HG03571 (cell line): ENCODE measurements around the gene EXOC4.
"Not testable (repeated sequence)": the region's sequence is repeated elsewhere in the genome, so short reads cannot be mapped to it uniquely, and the experiment has no call there.

Experiments used
- ATAC-seq: cut with Tn5 transposase; IDR thresholded peaks from one replicate; pipeline ENCODE4 v1.9.1; 2021; ENCODE audit not compliant: unreplicated experiment

Gene EXOC4

DNA sequence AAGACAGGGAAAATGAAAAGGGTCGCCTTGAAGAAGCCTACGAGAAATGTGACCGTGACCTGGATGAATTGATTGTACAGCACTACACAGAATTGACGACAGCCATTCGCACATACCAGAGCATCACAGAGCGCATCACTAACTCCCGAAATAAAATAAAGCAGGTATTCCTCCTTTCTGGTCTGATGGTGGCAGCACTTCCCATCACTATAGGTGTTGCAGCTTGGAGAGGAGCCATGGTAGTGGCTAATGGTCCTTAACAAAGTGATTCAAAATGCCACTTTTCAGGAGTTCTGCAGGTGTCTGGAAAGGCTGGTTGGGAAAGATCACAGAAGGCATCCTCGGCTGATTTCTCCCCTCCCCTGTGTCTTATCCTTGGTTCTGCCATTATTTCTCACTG is 22.1 kb downstream of the EXOC4 start:
- no peak for ATAC-seq

DNA sequence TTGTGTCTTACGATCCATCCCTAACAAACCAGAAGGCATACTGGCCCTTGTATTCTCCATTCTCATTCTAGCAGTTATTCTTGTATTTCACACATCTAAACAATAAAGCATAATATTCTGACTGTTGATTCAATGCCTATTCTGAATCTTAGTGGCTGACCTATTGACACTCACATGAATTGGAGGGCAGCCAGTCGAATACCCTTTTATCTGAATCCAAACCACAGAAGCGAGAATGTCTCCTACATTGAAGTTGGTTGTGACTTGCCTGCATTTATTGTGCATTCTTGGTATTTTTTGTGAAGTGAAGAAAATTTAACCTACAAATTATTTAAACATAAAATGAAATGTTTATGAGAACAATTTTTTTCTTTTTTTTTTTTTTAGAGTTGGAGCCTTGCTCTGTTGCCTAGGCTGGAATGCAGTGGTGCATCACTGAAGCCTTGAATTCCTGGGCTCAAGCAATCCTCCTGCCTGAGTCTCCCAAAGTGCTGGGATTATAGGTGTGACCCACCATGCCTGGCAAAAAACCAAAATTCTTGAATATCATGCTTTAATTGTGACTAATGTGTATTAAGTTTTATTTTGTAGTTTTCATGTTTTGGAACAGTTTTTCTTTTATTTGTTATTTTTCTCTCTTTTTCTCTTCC is 22.7 kb downstream of the EXOC4 start:
- no peak for ATAC-seq

DNA sequence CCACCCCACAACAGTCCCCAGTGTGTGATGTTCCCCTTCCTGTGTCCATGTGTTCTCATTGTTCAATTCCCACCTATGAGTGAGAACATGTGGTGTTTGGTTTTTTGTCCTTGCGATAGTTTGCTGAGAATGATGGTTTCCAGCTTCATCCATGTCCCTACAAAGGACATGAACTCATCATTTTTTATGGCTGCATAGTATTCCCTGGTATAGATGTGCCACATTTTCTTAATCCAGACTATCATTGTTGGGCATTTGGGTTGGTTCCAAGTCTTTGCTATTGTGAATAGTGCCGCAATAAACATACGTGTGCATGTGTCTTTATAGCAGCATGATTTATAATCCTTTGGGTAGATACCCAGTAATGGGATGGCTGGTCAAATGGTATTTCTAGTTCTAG is 26.1 kb downstream of the EXOC4 start:
- not testable (repeated sequence) for ATAC-seq

DNA sequence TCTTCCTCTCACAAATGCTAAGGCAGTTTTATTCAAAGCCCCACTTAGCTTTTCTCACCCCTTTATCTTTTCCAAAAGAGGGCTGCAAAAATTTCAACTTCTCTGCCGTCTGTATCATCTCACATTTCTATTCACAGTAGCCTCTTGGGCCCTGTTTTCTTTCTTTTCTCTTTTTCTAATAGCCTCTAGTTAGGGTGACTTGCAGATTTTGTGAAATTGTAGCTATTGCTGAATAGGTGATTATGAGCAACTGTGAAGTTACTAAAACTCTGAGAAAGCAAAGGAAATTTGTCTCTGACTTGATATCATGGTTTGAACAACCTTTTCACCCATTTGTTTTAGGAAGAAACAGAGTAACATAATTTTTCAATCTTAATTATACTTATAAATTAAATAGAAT is 29.2 kb downstream of the EXOC4 start:
- no peak for ATAC-seq

DNA sequence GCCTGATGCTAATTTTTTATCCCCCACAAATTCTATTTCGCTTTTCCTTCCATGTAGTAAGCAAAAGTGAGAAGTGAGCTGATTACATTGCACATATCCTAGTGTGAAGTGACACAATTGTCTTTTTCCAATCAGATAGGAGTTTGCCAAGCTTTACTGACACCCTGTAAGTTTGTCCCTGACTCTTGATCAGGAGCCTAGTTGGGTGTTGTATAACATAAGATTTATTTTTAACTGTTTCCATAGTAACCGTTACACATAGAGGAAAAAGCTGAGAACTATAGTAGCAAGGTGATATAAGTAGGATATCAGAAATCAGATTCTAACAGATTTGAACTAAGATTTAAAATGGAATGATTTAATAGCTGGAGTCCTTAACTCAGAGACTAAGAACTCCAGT is 31.2 kb downstream of the EXOC4 start:
- no peak for ATAC-seq

DNA sequence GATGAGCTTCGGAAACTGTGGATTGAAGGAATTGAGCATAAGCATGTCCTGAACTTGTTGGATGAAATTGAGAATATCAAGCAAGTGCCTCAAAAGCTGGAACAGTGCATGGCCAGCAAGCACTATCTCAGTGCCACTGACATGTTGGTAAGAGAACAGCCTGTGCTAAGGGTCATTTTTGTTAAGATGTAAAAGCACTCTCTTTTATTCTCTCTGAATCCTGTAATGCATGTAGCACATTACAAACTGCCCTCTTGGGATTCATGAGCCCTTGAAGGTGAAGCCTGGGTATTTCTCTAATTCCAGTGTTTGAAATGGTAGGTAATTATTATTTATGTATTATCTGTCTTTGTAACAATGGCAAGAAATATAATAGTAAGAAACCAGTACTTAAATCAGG is 36.1 kb downstream of the EXOC4 start:
- ATAC-seq, result no peak

DNA sequence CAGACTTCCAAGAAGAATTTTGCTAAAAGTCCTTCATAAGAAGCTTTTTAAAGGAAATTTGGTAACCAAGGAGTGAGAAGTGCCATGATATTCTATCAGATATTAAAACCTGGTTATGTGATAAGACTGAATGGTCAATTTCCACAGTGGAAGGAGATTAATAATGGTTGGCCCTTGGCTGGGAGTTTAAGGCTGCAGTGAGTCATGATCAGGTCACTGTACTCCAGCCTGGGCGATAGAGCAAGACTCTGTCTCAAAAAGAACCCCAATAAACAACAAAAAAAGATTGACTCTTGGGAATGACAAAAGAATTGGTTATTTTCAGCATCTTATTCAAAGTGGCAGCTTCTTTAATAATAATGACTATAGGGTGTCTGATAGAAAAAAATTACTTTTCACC is 37.2 kb downstream of the EXOC4 start:
- ATAC-seq, result no peak

DNA sequence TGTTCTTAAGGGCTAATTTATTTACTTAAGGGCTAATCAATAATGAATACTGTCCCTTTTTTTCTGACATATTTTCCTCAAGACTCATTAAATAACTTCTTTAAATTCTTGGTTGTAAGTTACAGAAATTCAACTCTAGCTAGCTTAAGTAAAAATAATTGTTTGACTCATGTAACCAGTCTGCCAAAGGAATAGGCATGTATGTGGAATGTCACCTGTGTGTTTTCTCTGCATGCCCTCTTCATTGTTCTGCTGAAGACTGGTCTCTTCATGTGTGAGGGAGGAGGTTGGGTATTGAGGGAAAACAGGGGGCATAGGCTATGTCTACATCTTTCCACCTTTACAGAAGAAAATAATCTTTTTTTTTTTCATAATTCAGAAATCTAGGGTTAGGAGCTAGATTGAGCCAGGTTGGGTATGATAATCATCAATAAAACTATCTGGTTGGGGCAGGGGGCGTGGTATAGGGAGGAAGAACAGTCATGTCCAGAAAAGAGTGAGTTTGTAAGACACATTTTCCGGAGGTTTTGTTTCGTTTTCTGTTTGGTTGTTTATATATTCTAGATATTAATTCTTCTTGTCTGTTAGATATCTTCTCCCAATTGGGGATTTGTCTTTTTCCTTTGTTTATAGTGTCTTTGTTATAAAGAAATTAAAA is 37.9 kb downstream of the EXOC4 start:
- ATAC-seq, result no peak

DNA sequence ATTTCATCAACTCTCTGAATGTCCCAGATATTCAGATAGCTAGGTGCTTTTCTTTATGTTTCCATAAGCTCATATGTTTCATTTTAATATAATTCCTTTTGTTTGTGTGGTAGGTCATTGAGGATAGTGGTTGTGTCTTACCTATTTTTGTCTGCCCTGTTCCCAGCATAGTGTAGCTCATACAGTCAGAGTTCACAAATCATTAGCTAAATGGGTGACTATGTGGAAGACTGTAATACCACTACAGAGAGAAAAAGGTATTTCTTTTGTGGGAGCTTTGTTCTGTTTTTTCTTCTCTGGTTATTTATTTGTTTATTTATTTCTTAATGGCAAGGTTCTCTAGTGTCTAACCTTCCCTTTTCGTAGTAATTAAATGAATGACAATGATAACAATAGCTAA is 39.8 kb downstream of the EXOC4 start:
- no peak for ATAC-seq

DNA sequence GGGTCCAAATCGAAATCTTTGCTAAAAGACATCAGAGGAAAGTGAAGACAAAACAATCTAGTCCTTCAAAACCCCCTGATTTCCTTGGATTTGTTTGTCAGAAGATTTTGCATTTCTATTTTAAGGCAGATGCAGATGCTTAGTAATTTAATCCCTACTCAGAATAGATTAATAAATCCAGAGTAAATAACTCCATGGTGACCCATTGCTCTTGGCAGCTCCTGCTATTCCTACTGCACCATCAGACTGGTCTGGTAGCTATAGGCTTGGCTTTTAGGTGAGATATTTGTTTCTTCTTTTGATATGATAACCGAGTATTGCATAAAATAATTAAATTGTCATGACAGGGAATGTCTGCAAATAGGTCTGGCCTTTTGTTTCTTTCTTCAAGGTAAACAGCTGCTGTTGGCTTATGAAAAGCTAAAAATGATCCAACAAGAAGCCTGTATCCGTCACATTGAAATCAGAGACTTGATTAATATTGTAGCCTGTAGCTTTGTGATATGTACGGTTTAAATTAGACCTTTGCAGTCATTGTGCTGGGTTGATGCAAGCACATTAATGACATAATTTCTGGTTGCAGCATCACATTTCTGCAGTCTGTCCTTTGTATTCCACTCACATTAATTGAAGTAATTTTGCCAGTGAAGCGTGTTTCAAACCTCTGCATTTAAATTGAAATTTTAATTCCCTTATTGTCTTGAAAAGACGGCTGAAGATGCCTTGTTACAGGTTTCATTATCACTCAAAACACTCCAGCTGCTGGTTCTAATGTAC is 40.7 kb downstream of the EXOC4 start:
- no peak for ATAC-seq

DNA sequence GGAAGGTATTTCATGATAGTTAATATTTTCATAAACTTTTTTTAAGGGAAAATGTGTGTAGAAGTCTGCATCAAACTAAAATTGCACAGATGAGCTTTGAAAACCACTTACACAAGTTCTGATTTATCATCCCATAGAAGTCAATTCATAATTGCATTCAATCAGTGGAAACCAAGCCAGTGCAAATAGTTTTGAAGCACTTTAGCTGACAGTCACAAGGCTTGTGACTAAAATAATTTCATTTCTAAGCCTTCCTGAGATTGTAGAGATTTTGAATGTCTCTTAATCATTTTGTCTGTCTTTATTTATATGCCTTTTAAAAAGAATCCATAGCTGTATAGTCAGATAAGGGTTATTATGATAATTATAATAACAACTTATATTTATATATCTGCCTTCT is 41.4 kb downstream of the EXOC4 start:
- ATAC-seq, result no peak

DNA sequence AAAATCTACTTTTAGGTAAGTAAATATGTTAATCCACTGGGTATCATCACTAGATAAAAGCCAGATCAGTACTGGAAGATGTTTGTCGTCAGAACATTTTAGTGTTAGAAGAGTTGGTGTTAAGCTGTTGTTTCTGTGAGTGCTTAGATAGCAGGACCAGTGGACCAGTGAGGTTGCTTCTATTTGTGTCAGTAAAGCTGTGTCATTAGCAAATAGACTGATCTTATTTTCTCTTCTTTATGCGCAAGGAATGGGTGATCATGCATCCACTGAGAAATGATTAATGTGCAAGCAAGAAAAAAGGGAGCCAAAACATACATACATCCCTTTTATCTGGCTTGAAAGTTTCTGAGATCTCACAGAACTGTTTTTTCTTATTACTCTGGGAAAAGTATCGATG is 42.6 kb downstream of the EXOC4 start:
- no peak for ATAC-seq

DNA sequence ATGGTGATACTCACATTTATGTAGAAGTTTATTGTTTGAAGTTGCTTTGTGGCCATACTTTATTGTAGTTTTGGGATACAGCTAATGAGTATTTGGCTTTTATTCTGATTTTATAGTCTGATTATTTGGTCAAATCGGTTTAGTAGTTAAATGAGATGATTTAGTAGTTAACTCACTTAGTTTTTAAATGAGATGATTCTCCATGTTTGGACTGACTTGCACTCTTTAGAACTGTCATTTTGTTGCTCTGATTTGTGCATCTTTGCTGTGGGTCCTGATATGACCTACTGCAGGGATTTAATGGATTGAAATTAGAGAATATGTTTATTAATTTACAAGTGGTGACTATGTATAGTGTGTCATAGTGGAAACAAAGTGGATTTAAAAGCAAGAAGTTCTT is 44.2 kb downstream of the EXOC4 start:
- no peak for ATAC-seq

DNA sequence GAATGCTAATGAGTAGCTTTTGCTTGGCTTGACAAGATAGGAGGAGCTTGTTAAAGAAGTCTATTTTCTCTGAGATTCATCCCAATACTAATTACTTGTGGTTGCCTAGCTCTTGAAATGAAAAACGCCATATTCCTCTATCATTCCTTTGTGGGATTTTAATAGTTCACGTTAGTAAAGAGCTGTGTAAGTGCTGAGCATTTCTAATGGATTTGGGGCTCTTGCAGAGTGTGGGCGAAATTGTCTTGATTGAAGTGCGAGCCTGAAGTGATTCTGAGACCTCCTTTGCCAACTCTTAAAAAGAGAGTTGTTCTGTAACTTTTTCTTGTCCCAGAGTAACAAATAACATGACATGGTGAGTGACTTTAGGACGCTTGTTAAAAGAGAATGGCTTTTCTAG is 45.2 kb downstream of the EXOC4 start:
- no peak for ATAC-seq

DNA sequence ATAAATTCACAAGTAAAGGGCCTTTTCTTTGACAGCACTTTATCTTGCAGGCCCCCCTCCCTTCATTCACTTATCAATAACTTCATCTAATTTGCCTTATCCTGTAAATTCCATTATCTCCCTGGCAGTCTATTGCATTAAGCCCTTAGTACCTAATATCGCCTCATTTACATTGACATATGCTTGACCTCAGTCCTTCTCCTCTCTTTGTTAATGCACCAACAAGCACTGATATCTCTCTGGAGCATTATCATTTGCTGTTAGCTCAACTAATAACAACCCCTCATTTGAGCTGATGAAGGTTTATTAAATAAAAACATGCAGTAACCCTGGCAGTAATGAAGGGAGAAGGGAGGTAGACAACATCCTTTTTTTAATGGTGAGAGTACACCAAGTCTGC is 46.8 kb downstream of the EXOC4 start:
- ATAC-seq, result no peak

DNA sequence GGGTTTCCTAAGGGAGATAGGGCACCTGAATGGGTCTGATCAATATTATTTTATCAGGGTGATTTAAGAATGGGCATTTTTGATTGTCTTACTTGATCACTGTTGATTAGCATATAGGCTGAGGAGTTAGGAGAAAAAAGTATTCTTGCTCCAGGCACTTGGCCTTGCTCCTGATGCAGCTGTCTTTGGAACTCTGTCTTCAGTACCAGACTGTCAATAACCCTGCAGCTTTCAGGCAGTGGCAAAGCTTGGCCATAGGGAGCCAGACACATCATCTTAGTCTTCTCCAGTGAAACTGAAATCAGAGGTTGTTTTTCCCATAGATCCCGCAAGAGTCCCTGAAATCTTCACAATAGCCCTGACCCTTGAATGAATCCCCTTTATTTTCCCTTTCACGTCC is 47.2 kb downstream of the EXOC4 start:
- ATAC-seq, result no peak

DNA sequence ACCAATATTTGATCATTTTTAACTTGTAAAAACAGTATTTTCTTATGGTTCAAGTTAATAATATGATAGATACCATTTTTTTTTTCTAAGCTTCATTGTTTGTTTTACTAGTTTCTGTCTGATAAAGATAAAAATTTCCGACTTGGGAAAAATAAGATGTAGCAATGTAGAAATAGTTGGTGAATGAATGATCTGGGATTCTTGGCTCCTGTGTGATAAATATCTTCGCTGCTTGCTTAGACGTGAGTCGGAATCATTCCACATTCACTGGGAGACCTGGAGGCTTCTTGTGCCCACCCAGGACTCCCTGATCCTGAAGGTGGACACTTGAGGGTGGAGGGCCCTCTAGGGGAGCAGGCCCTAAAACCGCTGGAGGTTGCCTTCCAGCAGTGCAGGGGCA is 47.9 kb downstream of the EXOC4 start:
- no peak for ATAC-seq

DNA sequence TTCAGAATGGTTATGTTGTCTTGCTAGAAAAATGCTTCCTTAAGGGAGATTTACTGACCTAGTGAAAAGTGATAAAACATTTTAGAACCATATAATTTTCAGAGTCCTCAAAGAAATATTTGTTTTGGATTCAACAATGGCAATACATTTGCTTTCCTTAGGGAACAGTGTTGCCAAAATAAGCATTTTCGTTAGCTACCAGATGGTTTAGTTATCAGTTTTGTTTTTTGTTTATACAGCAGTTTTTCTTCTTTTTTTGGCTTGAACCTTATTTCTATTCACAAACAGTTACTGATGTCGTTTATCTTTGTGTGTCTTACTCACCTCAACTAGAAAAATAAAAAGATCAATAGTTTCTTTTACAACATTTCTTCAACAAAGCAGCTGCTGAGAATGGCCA is 48.6 kb downstream of the EXOC4 start:
- no peak for ATAC-seq

DNA sequence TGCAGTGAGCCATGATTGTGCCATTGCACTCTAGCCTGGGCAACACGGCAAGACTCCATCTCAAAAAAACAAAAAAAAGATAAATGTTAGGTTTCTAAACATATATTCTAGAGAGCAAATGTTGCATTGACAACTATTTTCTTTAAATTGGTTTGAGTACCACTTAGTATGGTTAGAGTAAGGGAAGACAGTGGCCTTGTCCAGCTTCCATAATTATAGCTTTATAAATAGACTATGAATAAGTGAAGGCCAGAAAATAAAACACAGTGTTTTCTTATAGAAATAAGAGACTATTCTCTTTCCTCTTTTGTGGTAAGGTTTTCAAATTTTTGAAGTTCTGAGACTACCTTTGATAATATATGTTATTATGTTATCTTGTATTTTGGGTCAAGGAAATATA is 50.5 kb downstream of the EXOC4 start:
- no peak for ATAC-seq

DNA sequence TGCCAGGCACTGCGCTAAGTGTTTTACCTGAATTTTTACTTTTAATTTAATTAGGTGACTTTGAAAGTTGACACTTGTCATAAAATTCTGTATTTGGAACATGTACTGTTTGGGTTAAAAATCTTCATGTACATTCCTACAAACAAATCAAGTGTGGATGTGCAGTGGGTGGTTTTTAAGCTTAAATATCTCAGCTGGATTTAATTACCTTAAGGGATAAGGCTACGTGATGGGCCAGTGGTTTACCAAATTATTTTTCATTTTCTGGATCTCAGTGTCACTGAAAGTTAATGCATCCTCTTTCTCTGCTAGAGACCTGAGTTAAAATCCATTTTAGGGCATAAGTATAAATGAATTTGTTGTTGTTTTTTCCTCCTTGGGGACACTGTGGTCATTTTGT is 51.1 kb downstream of the EXOC4 start:
- no peak for ATAC-seq

DNA sequence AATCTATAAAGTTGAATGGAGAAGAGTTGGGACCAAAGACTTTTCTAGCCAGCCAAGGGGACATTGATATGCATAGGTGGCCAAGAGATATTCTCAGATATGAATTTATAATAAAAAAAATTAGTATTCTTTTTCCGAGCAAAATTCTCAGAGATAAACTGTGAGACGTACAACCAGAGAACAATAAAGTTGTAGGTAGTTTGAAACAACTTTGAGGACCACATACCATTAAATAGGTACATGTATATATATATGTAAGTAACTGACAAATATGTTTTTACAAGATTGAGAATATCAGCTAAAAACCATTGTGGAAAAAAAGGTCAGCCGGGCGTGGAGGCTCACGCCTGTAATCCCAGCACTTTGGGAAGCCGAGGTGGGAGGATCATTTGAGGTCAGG is 56.5 kb downstream of the EXOC4 start:
- ATAC-seq, result no peak

DNA sequence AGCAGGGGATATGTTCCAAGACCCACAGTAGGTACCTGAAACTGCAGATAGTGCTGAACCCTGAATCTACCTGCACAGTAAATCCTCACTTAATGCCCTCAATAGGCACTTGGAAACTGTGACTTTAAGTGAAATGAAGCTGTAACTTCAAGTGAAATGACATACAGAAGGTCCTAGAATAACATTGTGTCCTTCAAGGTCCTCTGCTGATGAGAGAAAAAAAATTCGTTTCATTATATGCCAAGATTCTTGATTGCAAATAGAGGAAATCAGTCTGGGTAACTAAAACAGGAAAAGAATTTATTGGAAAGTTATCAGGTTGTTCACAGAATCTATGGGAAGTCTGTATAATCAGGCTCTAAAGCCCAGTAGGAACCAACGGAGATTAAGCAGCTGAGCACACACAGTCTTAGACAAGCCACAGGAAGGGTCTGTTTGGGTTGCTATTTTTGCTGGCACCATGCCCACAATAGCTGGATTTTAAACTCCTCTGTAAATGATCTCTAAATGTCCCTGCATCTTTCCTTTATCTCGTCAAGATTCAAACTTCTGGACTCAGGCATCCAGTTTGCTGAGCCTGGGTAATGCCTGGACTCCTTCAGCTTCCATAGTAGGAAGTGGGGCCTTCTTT is 57.5 kb downstream of the EXOC4 start:
- no peak for ATAC-seq
